Left ventricle myocardium superior (tissue), 1 donor: ENCODE measurements around the gene RBM4. TPM values are rescaled to one million over a fixed set of nuclear protein-coding genes. Genes with fewer than 3 reads are reported as not detected.
A peak's percentile ranks its signal among the peaks of the same experiment; 100 is the strongest.

Source experiments
- ATAC-seq: fragments of 200-7000 bp; cut with Tn5 transposase; one replicate; pipeline ENCODE4 v1.9.1; 2020; ENCODE audit warnings: mild to moderate bottlenecking, moderate library complexity
- DNase-seq: peaks from one replicate; pipeline ENCODE4 v3.0.0-alpha.2; 2020
- intact Hi-C: fragments of 100-400 bp; cut with micrococcal nuclease; formaldehyde crosslinking; loops from one replicate; pipeline ENCODE4 v1.11.0; 2022
- total RNA-seq: library from RNA; stranded (reverse); fragmentation: NEBNext Ultra II Directional; extraction: Animal tissue kit (Norgen Biotek cat#: 25700); gene quantifications from one replicate; pipeline ENCODE4 v1.2.1, GENCODE V29; 2021
- donor health status: DM: no; HTN: yes; CAD: no; lungs with severe emphysema.

Gene RBM4
- total RNA-seq, 1 donor from 2014 or later = 69.5 TPM

GRCh38 chr11:66685276-66686099 lies 47.0 kb downstream of the RBM4 start:
- no peak for DNase-seq
- intact Hi-C loops = no loop called here

GRCh38 chr11:66686100-66686785 lies 47.7 kb downstream of the RBM4 start:
- no peak for DNase-seq
- intact Hi-C loops = no loop called here
- no peak for ATAC-seq

More at GRCh38 chr11:66685276-66686099, 47.0 kb downstream of the RBM4 start:
- no peak for ATAC-seq

GRCh38 chr11:66686801-66687750 lies 48.6 kb downstream of the RBM4 start:
- ATAC-seq (no peak), DNase-seq (no peak)
- intact Hi-C loops = no loop called here

- ATAC-seq (no peak), DNase-seq (no peak)
- intact Hi-C loops = no loop called here
Observed at GRCh38 chr11:66687831-66688281, 49.4 kb downstream of the RBM4 start.

GRCh38 chr11:66688561-66689534 lies 50.3 kb downstream of the RBM4 start:
- intact Hi-C loops = no loop called here
- ATAC-seq = no peak
- no peak for DNase-seq

- DNase-seq = no peak
- intact Hi-C loops = no loop called here
- no peak for ATAC-seq
Observed at GRCh38 chr11:66689661-66690590, 51.4 kb downstream of the RBM4 start.

GRCh38 chr11:66691311-66691980 lies 52.9 kb downstream of the RBM4 start:
- DNase-seq (no peak), ATAC-seq (no peak)
- intact Hi-C loops = no loop called here

- no peak for DNase-seq
Observed at GRCh38 chr11:66692446-66692845, 53.9 kb downstream of the RBM4 start.

GRCh38 chr11:66692871-66693331 lies 54.4 kb downstream of the RBM4 start:
- ATAC-seq (no peak), DNase-seq (no peak)
- intact Hi-C loops = no loop called here

More at GRCh38 chr11:66692446-66692845, 53.9 kb downstream of the RBM4 start:
- no peak for ATAC-seq
- intact Hi-C loops = no loop called here

- intact Hi-C loops = no loop called here
- ATAC-seq (no peak), DNase-seq (no peak)
Observed at GRCh38 chr11:66693356-66694055, 55.0 kb downstream of the RBM4 start.

- ATAC-seq (no peak), DNase-seq (no peak)
- intact Hi-C loops = no loop called here
Observed at GRCh38 chr11:66694056-66694410, 55.5 kb downstream of the RBM4 start.

GRCh38 chr11:66694732-66695207 lies 56.3 kb downstream of the RBM4 start:
- intact Hi-C loops = loop anchor here (5.0 kb wide), 1 partner anchor 138 kb away; no protein-coding TSS in a partner anchor
- ATAC-seq = peak; percentile 89
- DNase-seq = peak; percentile 88
